Trophoblast cell (in vitro differentiated cells and primary cell): Measurements from ENCODE around the gene GALNT4.

Experiments
- DNase-seq, 2 donors: peaks; one replicate each; pipeline ENCODE4 v3.0.0-alpha.2; 2016
- H2AFZ ChIP-seq: 2 replicates; pipeline ENCODE4 v1.6.1; 2013; ENCODE audit warnings: low read length, moderate library complexity, mild to moderate bottlenecking; ENCODE audit not compliant: insufficient read depth, poor library complexity
- H2AK5ac ChIP-seq: 2 replicates; pipeline ENCODE4 v1.6.1; 2013; ENCODE audit warnings: mild to moderate bottlenecking, low read length
- H2BK120ac ChIP-seq: 2 replicates; pipeline ENCODE4 v1.6.1; 2013; ENCODE audit warnings: low read length, mild to moderate bottlenecking, moderate library complexity; ENCODE audit not compliant: insufficient read depth, poor library complexity
- H2BK12ac ChIP-seq: 2 replicates; pipeline ENCODE4 v1.6.1; 2013; ENCODE audit warnings: mild to moderate bottlenecking, low read length, moderate library complexity
- H2BK5ac ChIP-seq: 2 replicates; pipeline ENCODE4 v1.6.1; 2013; ENCODE audit warnings: low read length, low read depth, moderate library complexity, mild to moderate bottlenecking; ENCODE audit not compliant: poor library complexity
- H3K14ac ChIP-seq: 2 replicates; pipeline ENCODE4 v1.6.1; 2013; ENCODE audit warnings: mild to moderate bottlenecking, low read length
- H3K18ac ChIP-seq: 2 replicates; pipeline ENCODE4 v1.6.1; 2013; ENCODE audit warnings: mild to moderate bottlenecking, low read length
- H3K23ac ChIP-seq: 2 replicates; pipeline ENCODE4 v1.6.1; 2013; ENCODE audit warnings: low read length
- H3K27ac ChIP-seq: 2 replicates; pipeline ENCODE4 v1.5.1; 2013; ENCODE audit warnings: low read depth, mild to moderate bottlenecking, inconsistent platforms, low read length, moderate library complexity
- H3K27me3 ChIP-seq: 2 replicates; pipeline ENCODE4 v1.6.1; 2013; ENCODE audit warnings: inconsistent platforms, mild to moderate bottlenecking, low read length, moderate library complexity; ENCODE audit not compliant: insufficient read depth
- H3K36me3 ChIP-seq, 2 experiments: 1 replicate in 1 of 2; 2 replicates in 1 of 2; pipeline ENCODE4 v1.6.1; 2013; ENCODE audit warnings: low read length in 2 of 2, mild to moderate bottlenecking in 2 of 2, moderate library complexity in 1 of 2; ENCODE audit not compliant: insufficient read depth in 2 of 2, control insufficient read depth in 1 of 2
- H3K4ac ChIP-seq: 2 replicates; pipeline ENCODE4 v1.6.1; 2013; ENCODE audit warnings: low read depth, mild to moderate bottlenecking, low read length, moderate library complexity
- H3K4me1 ChIP-seq, 2 experiments: 1 replicate in 1 of 2; 2 replicates in 1 of 2; pipeline ENCODE4 v1.6.1; 2013; ENCODE audit warnings: low read length in 2 of 2, mild to moderate bottlenecking in 2 of 2, moderate library complexity in 1 of 2; ENCODE audit not compliant: insufficient read depth in 2 of 2, control insufficient read depth in 1 of 2
- H3K4me2 ChIP-seq: 2 replicates; pipeline ENCODE4 v1.6.1; 2013; ENCODE audit warnings: inconsistent platforms, mild to moderate bottlenecking, low read length, moderate library complexity
- H3K4me3 ChIP-seq: 2 replicates; pipeline ENCODE4 v1.5.1; 2013; ENCODE audit warnings: mild to moderate bottlenecking, low read depth, low read length, inconsistent platforms
- H3K79me1 ChIP-seq: one replicate; pipeline ENCODE4 v1.6.1; 2013; ENCODE audit warnings: low read length
- H3K79me2 ChIP-seq: 2 replicates; pipeline ENCODE4 v1.6.1; 2013; ENCODE audit warnings: low read length, mild to moderate bottlenecking; ENCODE audit not compliant: control insufficient read depth, insufficient read depth, poor library complexity
- H3K9ac ChIP-seq: 2 replicates; pipeline ENCODE4 v1.6.1; 2013; ENCODE audit warnings: mild to moderate bottlenecking, low read length
- H3K9me3 ChIP-seq: 2 replicates; pipeline ENCODE4 v1.6.1; 2013; ENCODE audit warnings: low read depth, mild to moderate bottlenecking, control low read depth, inconsistent platforms, low read length; ENCODE audit not compliant: insufficient read depth
- H4K12ac ChIP-seq: 2 replicates; pipeline ENCODE4 v1.6.1; 2013; ENCODE audit warnings: low read depth, mild to moderate bottlenecking, low read length, moderate library complexity
- H4K8ac ChIP-seq: 2 replicates; pipeline ENCODE4 v1.6.1; 2013; ENCODE audit warnings: low read depth, mild to moderate bottlenecking, low read length, moderate library complexity
- H4K91ac ChIP-seq: one replicate; pipeline ENCODE4 v1.6.1; 2013; ENCODE audit warnings: low read depth, mild to moderate bottlenecking, low read length, moderate library complexity
- WGBS: extraction: QIAGEN DNeasy Blood & Tissue Kit; methylation state at CpG from one replicate; pipeline ENCODE4 v1.1.7; 2013; ENCODE audit warnings: missing lambda C conversion rate; ENCODE audit not compliant: insufficient read length, insufficient coverage; ENCODE audit errors: extremely low coverage; 5-methylcytosine and 5-hydroxymethylcytosine counted together

The GALNT4 gene

DNA sequence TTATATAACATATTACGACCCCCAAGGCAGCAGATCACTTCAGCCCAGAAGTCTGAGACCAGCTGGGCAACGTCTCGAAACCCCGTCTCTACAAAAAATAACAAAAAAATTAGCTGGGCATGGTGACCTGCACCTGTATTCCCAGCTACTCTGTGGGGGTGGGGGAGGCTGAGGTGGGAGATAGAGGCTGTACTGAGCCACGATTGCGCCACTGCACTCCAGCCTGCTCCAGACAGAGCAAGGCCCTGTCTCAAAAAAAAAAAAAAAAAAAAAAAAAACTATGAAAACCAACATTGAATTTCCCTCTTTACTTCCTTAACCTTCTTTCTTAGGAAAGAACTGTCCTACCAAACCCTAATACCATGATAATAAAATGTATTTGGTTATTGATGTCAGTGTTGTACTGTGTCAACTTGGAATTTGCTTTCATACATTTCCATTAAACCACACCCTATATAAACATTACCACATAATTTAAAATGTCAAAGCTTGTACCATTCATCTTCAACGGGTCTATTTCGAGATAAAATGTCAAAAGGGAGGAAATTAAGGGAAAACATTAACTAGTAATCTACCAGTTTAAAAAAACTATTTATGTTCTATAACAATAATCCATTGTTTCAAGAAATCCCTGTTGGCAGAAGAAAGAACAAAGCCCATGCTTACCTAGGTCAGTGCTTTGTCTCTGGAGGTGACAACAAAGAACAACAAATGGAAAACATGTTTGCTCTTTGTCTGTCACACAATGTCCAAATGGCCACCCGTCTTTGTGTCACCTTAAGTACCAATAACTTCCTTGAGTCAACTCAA is 17.4 kb downstream of the GALNT4 start:
- no peaks in the 10 kb centered on the region for H3K79me1 ChIP-seq
- no peak overlapping the region for H2BK5ac ChIP-seq
- H3K18ac ChIP-seq = no peak overlapping the region
- H4K91ac ChIP-seq = no peak overlapping the region
- H3K4me3 ChIP-seq = no peak overlapping the region
- no peak overlapping the region for H4K8ac ChIP-seq
- no peak overlapping the region for H2AFZ ChIP-seq
- no peak overlapping the region for H3K4ac ChIP-seq
- no CpG with 5 or more reads among the region's 9 CpGs for WGBS
- DNase-seq = no peak
- H2AK5ac ChIP-seq = no peak overlapping the region
- no peaks in the 10 kb centered on the region for H3K9me3 ChIP-seq
- no peak overlapping the region for H3K23ac ChIP-seq
- no peak overlapping the region for H3K4me2 ChIP-seq
- no peak overlapping the region for H3K14ac ChIP-seq
- no peak overlapping the region for H2BK120ac ChIP-seq
- H2BK12ac ChIP-seq = no peak overlapping the region
- H3K9ac ChIP-seq = no peak overlapping the region
- no peaks in the 10 kb centered on the region for H3K4me1 ChIP-seq
- H3K27ac ChIP-seq = no peak overlapping the region
- no peak overlapping the region for H4K12ac ChIP-seq
- no peaks in the 10 kb centered on the region for H3K79me2 ChIP-seq
- no peaks in the 10 kb centered on the region for H3K27me3 ChIP-seq
- no peaks in the 10 kb centered on the region for H3K36me3 ChIP-seq

- Histone ChIP-seq H4K12ac (no peak overlapping the region), H2BK120ac (no peak overlapping the region), H3K27me3 (no peaks in the 10 kb centered on the region), H2BK12ac (no peak overlapping the region), H4K91ac (no peak overlapping the region), H2AK5ac (no peak overlapping the region), H2AFZ (no peak overlapping the region), H3K36me3 (no peaks in the 10 kb centered on the region), H2BK5ac (no peak overlapping the region), H3K4ac (no peak overlapping the region), H3K79me2 (no peaks in the 10 kb centered on the region), H3K79me1 (no peaks in the 10 kb centered on the region), H3K14ac (no peak overlapping the region), H3K27ac (no peak overlapping the region), H3K4me2 (no peak overlapping the region), H4K8ac (no peak overlapping the region), H3K18ac (no peak overlapping the region), H3K23ac (no peak overlapping the region), H3K9ac (no peak overlapping the region), H3K9me3 (no peaks in the 10 kb centered on the region), H3K4me3 (no peak overlapping the region), H3K4me1 (no peaks in the 10 kb centered on the region)
- no CpG with 5 or more reads among the region's 1 CpG for WGBS
- DNase-seq = no peak
Observed at GRCh38 chr12:89506050-89506449, 18.5 kb downstream of the GALNT4 start.

DNA sequence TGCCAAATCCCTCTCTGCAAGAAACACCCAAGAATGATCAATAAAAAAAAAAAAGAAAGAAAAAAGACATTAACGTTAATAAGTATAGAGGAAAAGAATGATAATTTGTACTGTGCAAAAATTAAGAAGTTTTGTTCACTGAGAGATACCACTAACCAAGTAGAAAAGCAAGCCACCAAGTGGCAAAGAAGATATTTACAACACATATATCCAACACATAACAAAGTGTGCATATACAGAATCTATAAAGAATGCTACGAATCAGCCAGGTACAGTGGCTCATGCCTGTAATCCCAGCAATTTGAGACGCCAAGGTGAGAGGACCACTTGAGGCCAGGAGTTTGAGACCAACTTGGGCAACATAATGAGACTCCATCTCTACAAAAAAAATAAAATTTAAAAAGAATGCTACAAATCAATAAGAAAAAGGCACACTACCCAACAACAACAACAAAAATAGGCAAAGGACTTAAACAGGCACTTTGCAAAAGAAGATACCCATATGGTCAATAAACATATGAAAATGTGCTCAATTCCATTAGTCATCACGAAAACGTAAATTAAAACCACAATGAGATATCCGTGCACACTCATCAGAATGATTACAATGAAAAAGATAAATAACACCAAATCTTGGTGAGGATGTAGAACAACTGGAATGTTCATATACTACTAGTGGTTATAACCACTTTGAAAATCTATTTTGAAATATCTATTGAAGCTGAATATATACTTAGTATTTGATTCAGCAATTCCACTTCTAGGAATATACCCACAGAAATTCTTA is 19.8 kb downstream of the GALNT4 start:
- Histone ChIP-seq H2BK12ac (no peak overlapping the region), H4K91ac (no peak overlapping the region), H3K18ac (no peak overlapping the region), H3K4me1 (no peaks in the 10 kb centered on the region), H3K4me2 (no peak overlapping the region), H2BK120ac (no peak overlapping the region), H4K8ac (no peak overlapping the region), H3K79me1 (no peaks in the 10 kb centered on the region), H4K12ac (no peak overlapping the region), H3K23ac (no peak overlapping the region), H3K27ac (no peak overlapping the region), H2AFZ (no peak overlapping the region), H3K79me2 (no peaks in the 10 kb centered on the region), H3K27me3 (no peaks in the 10 kb centered on the region), H3K4me3 (no peak overlapping the region), H2BK5ac (no peak overlapping the region), H3K14ac (no peak overlapping the region), H3K36me3 (no peaks in the 10 kb centered on the region), H3K9ac (no peak overlapping the region), H3K4ac (no peak overlapping the region), H3K9me3 (no peaks in the 10 kb centered on the region), H2AK5ac (no peak overlapping the region)
- 100% methylated on average over 1 of the region's 6 CpGs for WGBS
- no peak for DNase-seq

- H2BK5ac ChIP-seq = no peak overlapping the region
- no peaks in the 10 kb centered on the region for H3K27me3 ChIP-seq
- H4K12ac ChIP-seq = no peak overlapping the region
- H4K91ac ChIP-seq = no peak overlapping the region
- no peak overlapping the region for H3K4me2 ChIP-seq
- no peak overlapping the region for H3K14ac ChIP-seq
- H2AK5ac ChIP-seq = no peak overlapping the region
- H3K9me3 ChIP-seq = no peaks in the 10 kb centered on the region
- no peak overlapping the region for H3K4me3 ChIP-seq
- H3K79me1 ChIP-seq = no peaks in the 10 kb centered on the region
- H3K18ac ChIP-seq = no peak overlapping the region
- H3K36me3 ChIP-seq = no peaks in the 10 kb centered on the region
- DNase-seq = no peak
- no peak overlapping the region for H2BK12ac ChIP-seq
- no peak overlapping the region for H3K23ac ChIP-seq
- H4K8ac ChIP-seq = no peak overlapping the region
- no peak overlapping the region for H2AFZ ChIP-seq
- H3K9ac ChIP-seq = no peak overlapping the region
- no peak overlapping the region for H3K4ac ChIP-seq
- H3K4me1 ChIP-seq = no peaks in the 10 kb centered on the region
- H3K79me2 ChIP-seq = no peaks in the 10 kb centered on the region
- H3K27ac ChIP-seq = no peak overlapping the region
- H2BK120ac ChIP-seq = no peak overlapping the region
Observed at GRCh38 chr12:89501793-89502192, 22.8 kb downstream of the GALNT4 start.
